ENCODE results near the gene METTL9. TPM values are rescaled to one million over a fixed set of nuclear protein-coding genes. Genes with fewer than 3 reads are reported as not detected.

METTL9 gene
- total RNA-seq, 1 experiment from 2014 or later = 50.7 TPM

DNA sequence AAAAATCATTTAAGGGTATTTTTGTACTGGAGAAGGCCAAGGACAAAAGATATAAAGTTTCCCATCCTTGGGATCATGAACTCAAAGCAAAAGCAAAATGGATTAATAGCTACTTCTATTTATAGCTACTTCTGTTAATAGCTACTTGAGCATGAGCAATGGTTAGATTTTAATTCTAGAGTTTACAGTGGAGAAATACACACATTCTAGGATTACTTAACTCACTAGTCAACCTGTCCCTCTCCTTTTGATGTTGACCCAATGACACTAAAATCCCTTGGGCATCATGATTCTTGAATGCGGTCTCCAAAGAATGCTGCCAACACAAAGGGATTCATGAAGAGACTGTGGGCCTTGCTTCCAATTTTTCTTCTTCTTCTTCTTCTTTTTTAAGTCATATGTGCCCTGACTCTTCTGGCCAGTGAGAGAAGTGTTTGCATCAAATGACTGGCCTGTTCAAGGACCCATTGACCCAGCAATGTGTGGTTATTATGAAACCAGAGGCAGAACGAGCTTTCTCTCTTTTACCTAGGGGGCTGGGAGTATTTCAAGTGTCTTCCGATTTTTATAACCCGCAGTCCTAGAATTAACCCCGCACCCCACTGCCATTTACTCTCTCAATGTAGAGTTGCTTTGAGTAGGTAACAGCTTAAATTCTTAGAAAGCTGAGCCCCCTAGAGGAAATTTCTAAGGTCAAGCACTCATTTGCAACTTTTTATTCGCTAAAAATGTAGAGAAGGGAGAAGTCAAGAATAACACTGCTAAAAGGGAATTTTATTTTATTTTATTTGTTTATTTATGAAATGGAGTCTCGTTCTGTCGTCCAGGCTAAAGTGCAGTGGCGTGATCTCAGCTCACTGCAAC lies 99.0 kb downstream of the METTL9 start:
- Mint-ChIP-seq H3K4me3 (ENCODE audit: unreplicated experiment) (no peak overlapping the region), H3K27me3 (ENCODE audit: insufficient read depth, unreplicated experiment) (peaks cover 3% of the 10 kb centered on the region), H3K27ac (ENCODE audit: unreplicated experiment) (no peak overlapping the region), H3K9me3 (ENCODE audit: unreplicated experiment) (no peaks in the 10 kb centered on the region), H3K4me1 (ENCODE audit: low read depth, unreplicated experiment) (no peaks in the 10 kb centered on the region), H3K36me3 (ENCODE audit: insufficient read depth, unreplicated experiment) (no peaks in the 10 kb centered on the region)
- BruUV-seq (replicated peaks) = no TSS peak
- CTCF ChIA-PET = interaction anchor here (0.7 to 1.8 kb wide), 2 partner anchors 41 to 1997 kb away, joined by 3 to 7 read pairs; no protein-coding TSS in a partner anchor
- Histone ChIP-seq H3K4me1 (no peaks in the 10 kb centered on the region), H3K36me3 (ENCODE audit: control insufficient read depth, insufficient read depth, low read length) (no peaks in the 10 kb centered on the region), H3K4me3 (ENCODE audit: low read depth, low read length) (no peak overlapping the region), H3K9me3 (no peaks in the 10 kb centered on the region), H3K27me3 (replicated peaks; ENCODE audit: control insufficient read depth, insufficient read depth, low read length) (no peaks in the 10 kb centered on the region)
- POLR2A ChIA-PET = no interaction called here
- DNase-seq = no peak
- intact Hi-C loops (cut with micrococcal nuclease; ENCODE audit: unreplicated experiment) = no loop called here
- no peak for TF ChIP-seq CTCF (IDR thresholded peaks at IDR 0.05; ENCODE audit: insufficient read depth in 1 of 2, low read depth in 1 of 2, low read length in 1 of 2, severe bottlenecking in 1 of 2, unreplicated experiment in 1 of 2)

- no peak overlapping the region for H3K4me3 ChIP-seq (ENCODE audit: low read depth, low read length)
- no peaks in the 10 kb centered on the region for H3K36me3 ChIP-seq (ENCODE audit: control insufficient read depth, insufficient read depth, low read length)
- H3K27ac Mint-ChIP-seq (ENCODE audit: unreplicated experiment) = no peak overlapping the region
- peaks cover under 1% of the 10 kb centered on the region for H3K27me3 Mint-ChIP-seq (ENCODE audit: insufficient read depth, unreplicated experiment)
- no peaks in the 10 kb centered on the region for H3K4me1 ChIP-seq
- no TSS peak for BruUV-seq (replicated peaks)
- H3K4me3 Mint-ChIP-seq (ENCODE audit: unreplicated experiment) = no peak overlapping the region
- no peak for TF ChIP-seq CTCF (IDR thresholded peaks at IDR 0.05; ENCODE audit: insufficient read depth in 1 of 2, low read depth in 1 of 2, low read length in 1 of 2, severe bottlenecking in 1 of 2, unreplicated experiment in 1 of 2)
- ChIA-PET POLR2A (no interaction called here), CTCF (no interaction called here)
- H3K9me3 ChIP-seq = no peaks in the 10 kb centered on the region
- DNase-seq = no peak
- no peaks in the 10 kb centered on the region for H3K4me1 Mint-ChIP-seq (ENCODE audit: low read depth, unreplicated experiment)
- intact Hi-C loops (cut with micrococcal nuclease; ENCODE audit: unreplicated experiment) = no loop called here
- H3K27me3 ChIP-seq (replicated peaks; ENCODE audit: control insufficient read depth, insufficient read depth, low read length) = no peaks in the 10 kb centered on the region
- H3K36me3 Mint-ChIP-seq (ENCODE audit: insufficient read depth, unreplicated experiment) = no peaks in the 10 kb centered on the region
- no peaks in the 10 kb centered on the region for H3K9me3 Mint-ChIP-seq (ENCODE audit: unreplicated experiment)
These were observed 101.9 kb downstream of the METTL9 start for GRCh38 chr16:21701271-21701670.

DNA sequence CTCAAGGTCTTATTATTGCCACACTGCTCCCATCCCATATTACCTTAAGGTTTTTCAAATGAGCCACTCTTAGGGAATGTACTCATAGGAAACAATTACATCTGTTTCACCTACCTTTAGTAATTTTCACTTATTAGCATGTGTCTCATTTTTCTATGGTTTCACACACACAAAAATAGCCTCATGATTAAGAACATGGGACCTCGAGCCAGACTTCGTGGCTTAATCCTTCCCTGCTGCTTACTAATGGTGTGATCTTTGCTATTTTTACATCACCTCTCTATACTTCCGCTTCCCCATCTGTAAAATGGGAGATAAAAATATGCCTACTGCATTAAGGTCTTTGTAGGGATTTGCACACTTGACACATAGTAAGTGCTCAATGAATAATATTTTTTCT lies 102.9 kb downstream of the METTL9 start:
- ChIA-PET POLR2A (no interaction called here), CTCF (no interaction called here)
- no peak for DNase-seq
- no peaks in the 10 kb centered on the region for H3K9me3 Mint-ChIP-seq (ENCODE audit: unreplicated experiment)
- no peak for TF ChIP-seq CTCF (IDR thresholded peaks at IDR 0.05; ENCODE audit: insufficient read depth in 1 of 2, low read depth in 1 of 2, low read length in 1 of 2, severe bottlenecking in 1 of 2, unreplicated experiment in 1 of 2)
- no peaks in the 10 kb centered on the region for H3K36me3 Mint-ChIP-seq (ENCODE audit: insufficient read depth, unreplicated experiment)
- BruUV-seq (replicated peaks) = no TSS peak
- Histone ChIP-seq H3K9me3 (no peaks in the 10 kb centered on the region), H3K36me3 (ENCODE audit: control insufficient read depth, insufficient read depth, low read length) (no peaks in the 10 kb centered on the region), H3K27me3 (replicated peaks; ENCODE audit: control insufficient read depth, insufficient read depth, low read length) (no peaks in the 10 kb centered on the region), H3K4me3 (ENCODE audit: low read depth, low read length) (no peak overlapping the region), H3K4me1 (no peaks in the 10 kb centered on the region)
- no peaks in the 10 kb centered on the region for H3K27me3 Mint-ChIP-seq (ENCODE audit: insufficient read depth, unreplicated experiment)
- H3K4me3 Mint-ChIP-seq (ENCODE audit: unreplicated experiment) = no peak overlapping the region
- H3K4me1 Mint-ChIP-seq (ENCODE audit: low read depth, unreplicated experiment) = no peaks in the 10 kb centered on the region
- no peak overlapping the region for H3K27ac Mint-ChIP-seq (ENCODE audit: unreplicated experiment)
- intact Hi-C loops (cut with micrococcal nuclease; ENCODE audit: unreplicated experiment) = no loop called here

All from Caco-2 (cell line).